Smooth muscle cell (in vitro differentiated cells): ENCODE results near the gene MMP12. TPM values are rescaled to one million over a fixed set of nuclear protein-coding genes. Genes with fewer than 3 reads are reported as not detected.

Source experiments
- DNase-seq: peaks from one replicate; lab custom pipeline; 2025; ENCODE audit not compliant: unreplicated experiment; lab: John Stamatoyannopoulos, UW
- H2AFZ ChIP-seq: fragments of 200-600 bp; sonication (generic); 2 replicates; pipeline ENCODE4 v1.6.0; 2016; ENCODE audit warnings: antibody characterized with exemption, low read depth, mild to moderate bottlenecking
- H3F3A ChIP-seq: fragments of 200-600 bp; sonication (generic); 2 replicates; pipeline ENCODE4 v1.6.0; 2017; ENCODE audit warnings: antibody characterized with exemption, low read depth
- H3K27ac ChIP-seq: fragments of 200-600 bp; sonication (generic); 2 replicates; pipeline ENCODE4 v1.5.1; 2016; ENCODE audit warnings: low read depth, mild to moderate bottlenecking
- H3K27me3 ChIP-seq: fragments of 200-600 bp; sonication (generic); 2 replicates; pipeline ENCODE4 v1.6.1; 2016; ENCODE audit warnings: low read depth, mild to moderate bottlenecking
- H3K36me3 ChIP-seq: fragments of 200-600 bp; sonication (generic); 2 replicates; pipeline ENCODE4 v1.5.1; 2016; ENCODE audit warnings: low read depth
- H3K4me1 ChIP-seq: fragments of 200-600 bp; sonication (generic); 2 replicates; pipeline ENCODE4 v1.5.1; 2016; ENCODE audit warnings: low read depth
- H3K4me2 ChIP-seq: fragments of 200-600 bp; sonication (generic); 2 replicates; pipeline ENCODE4 v1.6.0; 2016; ENCODE audit warnings: mild to moderate bottlenecking
- H3K4me3 ChIP-seq: fragments of 200-600 bp; sonication (generic); 2 replicates; pipeline ENCODE4 v1.5.1; 2016; ENCODE audit warnings: mild to moderate bottlenecking
- H3K79me2 ChIP-seq: fragments of 200-600 bp; sonication (generic); 2 replicates; pipeline ENCODE4 v1.6.0; 2016; ENCODE audit warnings: low read depth, mild to moderate bottlenecking
- H3K9ac ChIP-seq: fragments of 200-600 bp; sonication (generic); 2 replicates; pipeline ENCODE4 v1.6.0; 2016; ENCODE audit warnings: low read depth
- H3K9me3 ChIP-seq: fragments of 200-600 bp; sonication (generic); replicated peaks from 2 replicates; pipeline ENCODE4 v1.5.1; 2016; ENCODE audit warnings: low read depth
- H4K20me1 ChIP-seq: fragments of 200-600 bp; sonication (generic); 2 replicates; pipeline ENCODE4 v1.6.0; 2016; ENCODE audit warnings: low read depth
- WGBS: methylation state at CpG from one replicate; pipeline ENCODE4 v1.1.7; 2016; ENCODE audit warnings: low lambda C conversion rate; 5-methylcytosine and 5-hydroxymethylcytosine counted together
- polyA plus RNA-seq: library from polyadenylated mRNA; unstranded; fragments of >200 nt; fragmentation: Nextera tagmentation; extraction: Ambion mirVana; gene quantifications from 2 replicates; pipeline ENCODE4 v1.2.1, GENCODE V29; 2016
- total RNA-seq: library from RNA; depleted of rRNA; stranded (reverse); fragments of >200 nt; gene quantifications from 2 replicates; pipeline ENCODE4 v1.2.3, GENCODE V29; 2014
- TF ChIP-seq, protein P1 (sequence below): fragments of 200-600 bp; sonication (generic); IDR thresholded peaks from 2 replicates; pipeline ENCODE4 v1.5.1; 2017; ENCODE audit warnings: borderline replicate concordance, mild to moderate bottlenecking, antibody characterized with exemption; ENCODE audit not compliant: insufficient read depth, poor library complexity, severe bottlenecking

The MMP12 gene
- total and polyA plus RNA-seq, 2 experiments from 2014 or later = 0.62 to 10.7 TPM

DNA sequence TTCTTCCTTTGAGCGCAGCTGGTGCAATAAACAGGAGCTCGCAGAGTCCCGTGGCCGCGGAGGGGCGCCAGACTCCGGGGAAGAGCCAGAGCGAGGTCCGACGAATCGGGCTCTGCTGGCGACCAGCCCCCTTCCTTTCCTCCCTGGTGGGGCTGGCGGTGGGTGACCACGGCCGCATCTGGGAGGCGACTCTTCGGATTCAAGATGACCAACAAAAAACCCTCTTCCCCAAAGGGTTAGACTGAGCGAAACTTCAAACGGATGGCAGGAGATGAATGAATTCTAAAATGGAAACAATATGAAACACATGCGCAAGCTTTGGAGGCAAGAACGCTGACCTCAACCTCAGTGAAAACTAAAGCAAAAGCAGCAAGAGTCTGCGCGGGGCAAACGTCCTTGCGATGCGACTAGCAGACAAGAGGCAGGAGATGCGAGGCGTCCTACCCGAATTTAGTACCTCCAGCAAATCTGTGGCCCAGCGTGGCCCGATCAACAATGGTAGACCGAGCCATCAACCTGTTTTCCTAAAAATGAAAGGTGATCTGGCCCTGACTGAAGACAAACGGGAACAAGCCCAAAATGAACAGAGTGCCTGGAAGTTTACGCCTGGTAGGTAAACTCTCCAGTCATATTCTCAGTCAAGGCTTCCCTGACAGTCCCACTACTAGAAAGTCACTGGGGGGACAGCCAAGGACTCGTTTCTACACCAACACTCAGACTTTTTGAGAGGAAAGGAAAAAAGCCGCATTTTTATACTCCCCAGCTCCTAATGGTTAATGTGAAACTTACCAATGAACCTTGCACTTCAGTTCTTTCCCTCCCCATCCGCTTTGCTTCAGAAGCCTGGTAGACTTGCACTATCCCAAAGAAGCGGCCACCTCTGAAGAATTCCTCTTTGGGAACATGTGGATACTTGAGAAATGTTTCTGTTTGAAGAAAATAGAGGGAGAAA, 43.0 kb downstream of the MMP12 start:
- Histone ChIP-seq H3K9ac (no peak overlapping the region), H2AFZ (peak overlapping the region; percentile 63), H4K20me1 (no peaks in the 10 kb centered on the region), H3K27ac (no peak overlapping the region), H3K36me3 (no peaks in the 10 kb centered on the region), H3F3A (no peaks in the 10 kb centered on the region), H3K4me1 (no peaks in the 10 kb centered on the region), H3K27me3 (no peaks in the 10 kb centered on the region), H3K79me2 (no peaks in the 10 kb centered on the region), H3K4me2 (peak overlapping the region; percentile 75), H3K9me3 (no peaks in the 10 kb centered on the region), H3K4me3 (peak overlapping the region; percentile 30)
- 61% methylated on average over 38 of the region's 38 CpGs for WGBS
- TF ChIP-seq, protein P1, sequence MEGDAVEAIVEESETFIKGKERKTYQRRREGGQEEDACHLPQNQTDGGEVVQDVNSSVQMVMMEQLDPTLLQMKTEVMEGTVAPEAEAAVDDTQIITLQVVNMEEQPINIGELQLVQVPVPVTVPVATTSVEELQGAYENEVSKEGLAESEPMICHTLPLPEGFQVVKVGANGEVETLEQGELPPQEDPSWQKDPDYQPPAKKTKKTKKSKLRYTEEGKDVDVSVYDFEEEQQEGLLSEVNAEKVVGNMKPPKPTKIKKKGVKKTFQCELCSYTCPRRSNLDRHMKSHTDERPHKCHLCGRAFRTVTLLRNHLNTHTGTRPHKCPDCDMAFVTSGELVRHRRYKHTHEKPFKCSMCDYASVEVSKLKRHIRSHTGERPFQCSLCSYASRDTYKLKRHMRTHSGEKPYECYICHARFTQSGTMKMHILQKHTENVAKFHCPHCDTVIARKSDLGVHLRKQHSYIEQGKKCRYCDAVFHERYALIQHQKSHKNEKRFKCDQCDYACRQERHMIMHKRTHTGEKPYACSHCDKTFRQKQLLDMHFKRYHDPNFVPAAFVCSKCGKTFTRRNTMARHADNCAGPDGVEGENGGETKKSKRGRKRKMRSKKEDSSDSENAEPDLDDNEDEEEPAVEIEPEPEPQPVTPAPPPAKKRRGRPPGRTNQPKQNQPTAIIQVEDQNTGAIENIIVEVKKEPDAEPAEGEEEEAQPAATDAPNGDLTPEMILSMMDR = peak; percentile 40
- no peak for DNase-seq

DNA sequence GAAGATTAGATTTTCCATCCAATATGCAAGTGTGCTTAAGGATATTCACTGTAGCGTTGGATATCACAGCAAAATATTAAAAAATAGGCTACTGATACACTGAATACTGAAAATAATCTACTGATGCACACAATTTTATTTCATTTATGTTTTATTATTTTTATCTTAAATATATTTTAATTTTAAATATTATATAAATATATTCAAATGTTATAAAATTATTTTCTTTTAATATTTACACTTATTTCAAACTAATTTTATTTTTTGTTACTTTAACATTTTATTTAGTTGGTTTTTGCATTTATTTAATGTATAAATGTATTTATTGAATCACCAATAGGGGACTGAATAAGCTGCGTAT, 43.7 kb downstream of the MMP12 start:
- Histone ChIP-seq H3K9me3 (no peaks in the 10 kb centered on the region), H4K20me1 (no peaks in the 10 kb centered on the region), H3K79me2 (no peaks in the 10 kb centered on the region), H3K4me1 (no peaks in the 10 kb centered on the region), H3K9ac (no peak overlapping the region), H3K4me3 (peak overlapping the region; percentile 30), H3K36me3 (no peaks in the 10 kb centered on the region), H3F3A (no peaks in the 10 kb centered on the region), H3K4me2 (peak overlapping the region; percentile 75), H3K27me3 (no peaks in the 10 kb centered on the region), H3K27ac (no peak overlapping the region), H2AFZ (peak overlapping the region; percentile 63)
- 73% methylated on average over 2 of the region's 2 CpGs for WGBS
- TF ChIP-seq, protein P1 = no peak
- DNase-seq = no peak

DNA sequence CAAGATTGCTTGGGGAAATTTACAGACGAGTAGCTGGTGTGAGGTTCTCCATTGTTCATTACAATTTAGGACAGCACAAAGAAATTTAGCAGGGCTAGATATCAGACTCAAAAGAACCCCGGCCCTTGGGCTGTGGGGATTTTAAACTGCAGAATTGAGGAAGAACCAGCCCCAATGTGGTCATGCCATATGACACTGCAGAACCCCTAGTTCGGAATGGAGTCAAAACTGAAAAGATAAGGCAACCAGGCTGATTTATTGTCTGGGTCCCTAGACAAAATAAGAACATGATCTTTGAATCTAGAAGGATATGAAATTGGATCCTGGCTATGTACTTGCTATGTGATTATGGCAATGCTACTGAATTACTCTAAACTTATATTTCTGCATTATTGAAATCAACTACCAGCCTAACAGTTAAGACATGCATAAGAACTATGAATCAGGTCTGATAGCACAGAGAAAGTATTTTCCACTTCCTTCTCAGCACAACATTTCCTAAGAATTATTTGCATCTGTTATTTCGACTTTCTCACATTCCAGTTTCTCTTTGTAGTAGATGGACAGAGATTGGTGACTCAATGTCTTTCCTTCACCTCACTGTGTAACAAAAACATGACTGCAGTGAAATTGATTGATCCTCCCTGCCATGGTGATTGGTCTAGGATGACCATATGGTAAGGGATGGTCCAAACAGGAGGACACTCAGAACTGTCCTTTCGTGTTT, 44.6 kb downstream of the MMP12 start:
- Histone ChIP-seq H3K79me2 (no peaks in the 10 kb centered on the region), H3F3A (no peaks in the 10 kb centered on the region), H4K20me1 (no peaks in the 10 kb centered on the region), H3K4me3 (no peak overlapping the region), H3K9ac (no peak overlapping the region), H2AFZ (no peak overlapping the region), H3K9me3 (no peaks in the 10 kb centered on the region), H3K36me3 (no peaks in the 10 kb centered on the region), H3K4me2 (no peak overlapping the region), H3K27ac (no peak overlapping the region), H3K27me3 (no peaks in the 10 kb centered on the region), H3K4me1 (no peaks in the 10 kb centered on the region)
- 78% methylated on average over 5 of the region's 5 CpGs for WGBS
- no peak for DNase-seq
- TF ChIP-seq, protein P1 = no peak
